Left kidney (tissue), 8 donors: ENCODE measurements around the gene CFAP99. TPM values are rescaled to one million over a fixed set of nuclear protein-coding genes. Genes with fewer than 3 reads are reported as not detected.
A peak's percentile ranks its signal among the peaks of the same experiment; 100 is the strongest.
"Not testable (repeated sequence)": the region's sequence is repeated elsewhere in the genome, so short reads cannot be mapped to it uniquely, and the experiment has no call there.

Source experiments
- DNase-seq: peaks from one replicate; pipeline ENCODE4 v3.0.0-alpha.2; 2013
- long read RNA-seq, 8 donors: transcript quantifications; one replicate each; lab custom pipeline, GENCODE V29; 2026
- polyA plus RNA-seq: library from polyadenylated mRNA; unstranded; fragments of 120-200 nt; gene quantifications from one replicate; pipeline ENCODE4 v1.2.1, GENCODE V29; 2013; ENCODE audit not compliant: insufficient read length

The CFAP99 gene
- polyA plus RNA-seq: 0.80 TPM
- long read RNA-seq, donor 1: 0 reads
- long read RNA-seq, donor 2: 0 reads
- long read RNA-seq, donor 3: 0 reads
- long read RNA-seq, donor 4: 0 reads
- long read RNA-seq, donor 5: 0 reads
- long read RNA-seq, donor 6: 0 reads
- long read RNA-seq, donor 7: 0 reads
- long read RNA-seq, donor 8: 0 reads

- peak; percentile 91 for DNase-seq
These were observed at the start of gene CFAP99 for GRCh38 chr4:2418650-2419571. Gene CFAP99 (plus strand): TSS chr4:2418955.

- DNase-seq: no peak
These were observed 48.0 kb upstream of the CFAP99 start for GRCh38 chr4:2370597-2371320.

GRCh38 chr4:2371765-2372487, 46.8 kb upstream of the CFAP99 start:
- DNase-seq: no peak

GRCh38 chr4:2372488-2373030, 46.2 kb upstream of the CFAP99 start:
- no peak for DNase-seq

- no peak for DNase-seq
These were observed 45.2 kb upstream of the CFAP99 start for GRCh38 chr4:2373532-2373931.

- no peak for DNase-seq
These were observed 43.3 kb upstream of the CFAP99 start for GRCh38 chr4:2375427-2375826.

- DNase-seq: no peak
These were observed 41.5 kb upstream of the CFAP99 start for GRCh38 chr4:2377241-2377640.

- DNase-seq: no peak
These were observed 40.4 kb upstream of the CFAP99 start for GRCh38 chr4:2378401-2378800.

- no peak for DNase-seq
These were observed 39.9 kb upstream of the CFAP99 start for GRCh38 chr4:2378898-2379297.

- DNase-seq: not testable (repeated sequence)
These were observed 38.2 kb upstream of the CFAP99 start for GRCh38 chr4:2380589-2380988.

- DNase-seq: not testable (repeated sequence)
These were observed 36.0 kb upstream of the CFAP99 start for GRCh38 chr4:2382769-2383202.

GRCh38 chr4:2383220-2383631, 35.5 kb upstream of the CFAP99 start:
- not testable (repeated sequence) for DNase-seq

GRCh38 chr4:2383760-2384159, 35.0 kb upstream of the CFAP99 start:
- DNase-seq: no peak

- no peak for DNase-seq
These were observed 34.5 kb upstream of the CFAP99 start for GRCh38 chr4:2384245-2384644.

GRCh38 chr4:2385516-2385915, 33.2 kb upstream of the CFAP99 start:
- DNase-seq: no peak

- DNase-seq: no peak
These were observed 32.0 kb upstream of the CFAP99 start for GRCh38 chr4:2386717-2387116.

GRCh38 chr4:2387218-2387617, 31.5 kb upstream of the CFAP99 start:
- no peak for DNase-seq

GRCh38 chr4:2387829-2388228, 30.9 kb upstream of the CFAP99 start:
- DNase-seq: no peak

GRCh38 chr4:2388429-2389182, 30.1 kb upstream of the CFAP99 start:
- no peak for DNase-seq

- DNase-seq: no peak
These were observed 29.1 kb upstream of the CFAP99 start for GRCh38 chr4:2389691-2390090.

- DNase-seq: no peak
These were observed 28.6 kb upstream of the CFAP99 start for GRCh38 chr4:2390146-2390545.
